ENCODE measurements around the gene TSHZ2.

TSHZ2 gene

DNA sequence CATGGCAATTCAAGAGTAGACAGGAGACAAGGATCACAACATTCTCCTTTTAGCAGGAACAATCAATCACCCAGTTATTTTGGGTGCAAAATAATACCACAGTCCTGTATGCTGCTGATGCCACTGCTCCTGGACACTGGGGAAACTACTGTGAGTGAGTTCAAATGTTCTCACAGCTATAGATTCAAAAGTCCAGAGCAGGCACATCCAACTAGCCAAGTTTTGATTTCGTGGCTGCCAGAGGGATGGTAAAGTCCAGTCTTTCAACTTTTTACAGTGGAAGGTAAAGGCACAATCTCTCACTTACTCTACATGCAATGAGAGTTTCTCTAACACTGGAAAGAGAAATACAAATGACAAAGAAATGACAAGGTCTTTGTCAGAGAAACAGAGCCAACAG, 26.9 kb upstream of the TSHZ2 start:
- Histone ChIP-seq H3K79me1 (replicated peaks; ENCODE audit: low read length, poor library complexity, severe bottlenecking) (no peaks in the 10 kb centered on the region), H4K91ac (ENCODE audit: low read length) (no peak overlapping the region), H3K9ac (ENCODE audit: low read length) (no peak overlapping the region), H4K8ac (ENCODE audit: low read length) (no peak overlapping the region), H3K4me2 (ENCODE audit: low read length, poor library complexity, severe bottlenecking) (no peak overlapping the region), H3K9me3 (ENCODE audit: control insufficient read depth, low read length) (no peaks in the 10 kb centered on the region), H3K27me3 (ENCODE audit: control insufficient read depth in 1 of 2, insufficient read depth in 1 of 2, low read length in 2 of 2) (no peaks in the 10 kb centered on the region), H3K18ac (ENCODE audit: low read depth in 1 of 2, low read length in 2 of 2) (no peak overlapping the region), H2AFZ (ENCODE audit: low read depth, low read length) (no peak overlapping the region), H3K23ac (ENCODE audit: low read length in 2 of 2) (no peak overlapping the region), H3K4me1 (ENCODE audit: control insufficient read depth, insufficient read depth, low read depth, low read length) (no peaks in the 10 kb centered on the region), H3K27ac (ENCODE audit: low read length, poor library complexity, severe bottlenecking) (no peak overlapping the region), H3K4me3 (ENCODE audit: insufficient read depth in 1 of 2, low read depth in 1 of 2, low read length in 2 of 2) (no peak overlapping the region), H2BK120ac (ENCODE audit: low read depth, low read length) (no peak overlapping the region), H3K36me3 (ENCODE audit: control insufficient read depth in 1 of 2, insufficient read depth in 2 of 2, low read depth in 1 of 2, low read length in 2 of 2) (no peaks in the 10 kb centered on the region), H2BK5ac (ENCODE audit: low read depth, low read length, poor library complexity, severe bottlenecking) (no peak overlapping the region), H2BK12ac (ENCODE audit: low read length in 2 of 2) (peak overlapping the region in 1 of 2 experiments; percentile 71), H3K4ac (ENCODE audit: low read depth in 1 of 2, low read length in 2 of 2) (no peak overlapping the region), H2AK5ac (ENCODE audit: low read length, severe bottlenecking) (no peak overlapping the region), H2BK15ac (ENCODE audit: low read depth, poor library complexity, severe bottlenecking) (no peak overlapping the region), H3K14ac (ENCODE audit: low read length in 2 of 2) (no peak overlapping the region)
- no peak for DNase-seq
- 100% methylated on average over 1 of the region's 1 CpG for WGBS

DNA sequence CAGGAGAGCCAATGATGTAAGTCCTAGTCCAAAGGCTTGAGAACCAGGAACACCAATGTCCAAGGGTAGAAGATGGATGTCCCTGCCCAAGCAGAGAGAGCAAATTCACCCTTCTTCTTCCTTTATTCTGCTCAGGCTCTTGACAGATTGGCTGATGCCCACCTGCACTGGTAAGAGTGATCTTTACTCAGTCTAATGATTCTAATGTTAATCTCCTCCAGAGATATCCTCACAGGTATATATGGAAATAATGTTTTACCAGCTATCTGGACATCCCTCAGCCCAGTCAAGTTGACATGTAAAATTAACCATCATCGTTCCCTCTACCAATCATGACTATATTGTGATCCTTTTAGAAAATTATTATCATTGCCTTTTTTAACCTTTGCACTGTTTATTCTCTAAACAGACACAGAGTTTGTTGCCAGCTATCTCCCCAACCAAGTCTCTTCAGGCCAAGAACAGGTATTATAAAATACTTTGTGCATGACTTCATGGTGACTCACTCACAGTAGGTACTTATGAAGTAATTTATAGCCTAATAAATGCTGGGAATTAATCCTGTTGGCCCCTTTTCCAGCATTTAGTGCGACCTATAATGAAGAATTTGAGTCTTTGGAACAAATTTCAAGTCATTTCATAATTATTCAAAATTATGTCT, 26.2 kb upstream of the TSHZ2 start:
- Histone ChIP-seq H3K23ac (ENCODE audit: low read length in 2 of 2) (no peak overlapping the region), H3K4me2 (ENCODE audit: low read length, poor library complexity, severe bottlenecking) (no peak overlapping the region), H3K79me1 (replicated peaks; ENCODE audit: low read length, poor library complexity, severe bottlenecking) (no peaks in the 10 kb centered on the region), H2AK5ac (ENCODE audit: low read length, severe bottlenecking) (no peak overlapping the region), H3K27me3 (ENCODE audit: control insufficient read depth in 1 of 2, insufficient read depth in 1 of 2, low read length in 2 of 2) (no peaks in the 10 kb centered on the region), H2AFZ (ENCODE audit: low read depth, low read length) (no peak overlapping the region), H2BK120ac (ENCODE audit: low read depth, low read length) (no peak overlapping the region), H3K27ac (ENCODE audit: low read length, poor library complexity, severe bottlenecking) (no peak overlapping the region), H2BK12ac (ENCODE audit: low read length in 2 of 2) (peak overlapping the region; percentile 6 to 38), H3K9ac (ENCODE audit: low read length) (no peak overlapping the region), H3K36me3 (ENCODE audit: control insufficient read depth in 1 of 2, insufficient read depth in 2 of 2, low read depth in 1 of 2, low read length in 2 of 2) (no peaks in the 10 kb centered on the region), H2BK5ac (ENCODE audit: low read depth, low read length, poor library complexity, severe bottlenecking) (no peak overlapping the region), H2BK15ac (ENCODE audit: low read depth, poor library complexity, severe bottlenecking) (no peak overlapping the region), H4K91ac (ENCODE audit: low read length) (no peak overlapping the region), H3K9me3 (ENCODE audit: control insufficient read depth, low read length) (no peaks in the 10 kb centered on the region), H4K8ac (ENCODE audit: low read length) (no peak overlapping the region), H3K18ac (ENCODE audit: low read depth in 1 of 2, low read length in 2 of 2) (peak overlapping the region; percentile 18 to 33), H3K4me1 (ENCODE audit: control insufficient read depth, insufficient read depth, low read depth, low read length) (no peaks in the 10 kb centered on the region), H3K14ac (ENCODE audit: low read length in 2 of 2) (no peak overlapping the region), H3K4ac (ENCODE audit: low read depth in 1 of 2, low read length in 2 of 2) (no peak overlapping the region), H3K4me3 (ENCODE audit: insufficient read depth in 1 of 2, low read depth in 1 of 2, low read length in 2 of 2) (no peak overlapping the region)
- DNase-seq, result no peak
- 83% methylated on average over 1 of the region's 2 CpGs for WGBS

DNA sequence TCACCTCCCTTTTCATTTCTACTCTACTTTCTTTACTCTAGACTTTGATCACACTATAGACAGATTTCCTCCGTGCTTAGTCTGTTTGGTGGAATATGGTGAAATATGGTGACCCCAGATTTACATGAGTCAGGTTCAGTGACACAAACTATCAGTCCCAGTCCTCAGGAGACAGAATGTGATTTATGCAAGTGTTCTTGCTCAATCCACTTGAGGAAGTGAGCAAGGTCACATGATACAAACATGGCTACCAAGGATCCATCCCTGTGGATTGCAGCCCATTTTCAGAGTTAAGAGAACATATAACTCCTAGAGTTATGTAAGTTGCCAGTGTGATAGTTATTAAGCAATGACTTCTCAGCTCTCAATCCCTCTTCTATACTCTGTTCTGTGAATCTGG, 23.7 kb upstream of the TSHZ2 start:
- Histone ChIP-seq H3K4me1 (ENCODE audit: control insufficient read depth, insufficient read depth, low read depth, low read length) (no peaks in the 10 kb centered on the region), H3K14ac (ENCODE audit: low read length in 2 of 2) (no peak overlapping the region), H3K9me3 (ENCODE audit: control insufficient read depth, low read length) (no peaks in the 10 kb centered on the region), H3K27ac (ENCODE audit: low read length, poor library complexity, severe bottlenecking) (no peak overlapping the region), H3K9ac (ENCODE audit: low read length) (no peak overlapping the region), H4K91ac (ENCODE audit: low read length) (no peak overlapping the region), H2BK12ac (ENCODE audit: low read length in 2 of 2) (peak overlapping the region in 1 of 2 experiments; percentile 54), H3K4me2 (ENCODE audit: low read length, poor library complexity, severe bottlenecking) (no peak overlapping the region), H3K23ac (ENCODE audit: low read length in 2 of 2) (no peak overlapping the region), H4K8ac (ENCODE audit: low read length) (no peak overlapping the region), H3K27me3 (ENCODE audit: control insufficient read depth in 1 of 2, insufficient read depth in 1 of 2, low read length in 2 of 2) (no peaks in the 10 kb centered on the region), H3K79me1 (replicated peaks; ENCODE audit: low read length, poor library complexity, severe bottlenecking) (no peaks in the 10 kb centered on the region), H2BK120ac (ENCODE audit: low read depth, low read length) (no peak overlapping the region), H3K4ac (ENCODE audit: low read depth in 1 of 2, low read length in 2 of 2) (peak overlapping the region; percentile 1 to 26), H2AFZ (ENCODE audit: low read depth, low read length) (no peak overlapping the region), H3K4me3 (ENCODE audit: insufficient read depth in 1 of 2, low read depth in 1 of 2, low read length in 2 of 2) (no peak overlapping the region), H2BK5ac (ENCODE audit: low read depth, low read length, poor library complexity, severe bottlenecking) (no peak overlapping the region), H2BK15ac (ENCODE audit: low read depth, poor library complexity, severe bottlenecking) (no peak overlapping the region), H3K18ac (ENCODE audit: low read depth in 1 of 2, low read length in 2 of 2) (no peak overlapping the region), H2AK5ac (ENCODE audit: low read length, severe bottlenecking) (no peak overlapping the region), H3K36me3 (ENCODE audit: control insufficient read depth in 1 of 2, insufficient read depth in 2 of 2, low read depth in 1 of 2, low read length in 2 of 2) (no peaks in the 10 kb centered on the region)
- WGBS, result no CpG with 5 or more reads among the region's 1 CpG
- peak; percentile 73 for DNase-seq

DNA sequence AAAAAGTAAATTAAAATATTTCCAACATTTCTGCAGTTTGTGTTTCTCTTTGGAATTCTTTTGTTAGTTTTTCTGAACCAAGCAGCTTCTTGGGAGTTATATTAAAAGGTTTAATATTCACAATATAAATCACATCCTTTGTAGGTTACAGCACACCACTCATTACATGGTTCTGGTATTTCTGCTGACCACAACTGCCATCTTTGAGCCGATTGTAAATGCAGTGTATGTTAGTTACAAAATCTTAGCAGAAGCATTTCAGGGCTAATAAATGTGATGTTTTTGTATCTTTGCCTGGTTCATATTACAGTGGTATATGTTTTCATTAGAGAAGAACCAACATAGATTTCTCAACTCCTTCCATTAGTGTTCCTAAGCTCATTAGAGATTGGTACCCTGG, 19.1 kb upstream of the TSHZ2 start:
- Histone ChIP-seq H3K23ac (ENCODE audit: low read length in 2 of 2) (no peak overlapping the region), H3K9me3 (ENCODE audit: control insufficient read depth, low read length) (no peaks in the 10 kb centered on the region), H3K79me1 (replicated peaks; ENCODE audit: low read length, poor library complexity, severe bottlenecking) (no peaks in the 10 kb centered on the region), H3K18ac (ENCODE audit: low read depth in 1 of 2, low read length in 2 of 2) (peak overlapping the region in 1 of 2 experiments; percentile 38), H2BK120ac (ENCODE audit: low read depth, low read length) (no peak overlapping the region), H3K14ac (ENCODE audit: low read length in 2 of 2) (no peak overlapping the region), H2BK12ac (ENCODE audit: low read length in 2 of 2) (no peak overlapping the region), H3K4me2 (ENCODE audit: low read length, poor library complexity, severe bottlenecking) (no peak overlapping the region), H3K36me3 (ENCODE audit: control insufficient read depth in 1 of 2, insufficient read depth in 2 of 2, low read depth in 1 of 2, low read length in 2 of 2) (no peaks in the 10 kb centered on the region), H2AK5ac (ENCODE audit: low read length, severe bottlenecking) (no peak overlapping the region), H3K27ac (ENCODE audit: low read length, poor library complexity, severe bottlenecking) (no peak overlapping the region), H2AFZ (ENCODE audit: low read depth, low read length) (no peak overlapping the region), H3K9ac (ENCODE audit: low read length) (no peak overlapping the region), H2BK5ac (ENCODE audit: low read depth, low read length, poor library complexity, severe bottlenecking) (no peak overlapping the region), H3K4ac (ENCODE audit: low read depth in 1 of 2, low read length in 2 of 2) (no peak overlapping the region), H3K4me3 (ENCODE audit: insufficient read depth in 1 of 2, low read depth in 1 of 2, low read length in 2 of 2) (no peak overlapping the region), H4K91ac (ENCODE audit: low read length) (no peak overlapping the region), H3K4me1 (ENCODE audit: control insufficient read depth, insufficient read depth, low read depth, low read length) (no peaks in the 10 kb centered on the region), H2BK15ac (ENCODE audit: low read depth, poor library complexity, severe bottlenecking) (no peak overlapping the region), H4K8ac (ENCODE audit: low read length) (no peak overlapping the region), H3K27me3 (ENCODE audit: control insufficient read depth in 1 of 2, insufficient read depth in 1 of 2, low read length in 2 of 2) (no peaks in the 10 kb centered on the region)
- no CpG with 5 or more reads among the region's 1 CpG for WGBS
- peak; percentile 45 for DNase-seq

Measured in mesenchymal stem cell (in vitro differentiated cells and primary cell).